ENCODE results near the gene RAPGEF5.

RAPGEF5 gene

GRCh38 chr7:22146961-22147512 lies 209.9 kb downstream of the RAPGEF5 start:
- no peak overlapping the region for H3K4me2 ChIP-seq (ENCODE audit: low read length)
- H3K79me2 ChIP-seq: peaks cover 25% of the 10 kb centered on the region
- no peaks in the 10 kb centered on the region for H3K36me3 ChIP-seq (ENCODE audit: control insufficient read depth, insufficient read depth, low read length)
- no peak overlapping the region for H2AFZ ChIP-seq
- TF ChIP-seq, protein P1, sequence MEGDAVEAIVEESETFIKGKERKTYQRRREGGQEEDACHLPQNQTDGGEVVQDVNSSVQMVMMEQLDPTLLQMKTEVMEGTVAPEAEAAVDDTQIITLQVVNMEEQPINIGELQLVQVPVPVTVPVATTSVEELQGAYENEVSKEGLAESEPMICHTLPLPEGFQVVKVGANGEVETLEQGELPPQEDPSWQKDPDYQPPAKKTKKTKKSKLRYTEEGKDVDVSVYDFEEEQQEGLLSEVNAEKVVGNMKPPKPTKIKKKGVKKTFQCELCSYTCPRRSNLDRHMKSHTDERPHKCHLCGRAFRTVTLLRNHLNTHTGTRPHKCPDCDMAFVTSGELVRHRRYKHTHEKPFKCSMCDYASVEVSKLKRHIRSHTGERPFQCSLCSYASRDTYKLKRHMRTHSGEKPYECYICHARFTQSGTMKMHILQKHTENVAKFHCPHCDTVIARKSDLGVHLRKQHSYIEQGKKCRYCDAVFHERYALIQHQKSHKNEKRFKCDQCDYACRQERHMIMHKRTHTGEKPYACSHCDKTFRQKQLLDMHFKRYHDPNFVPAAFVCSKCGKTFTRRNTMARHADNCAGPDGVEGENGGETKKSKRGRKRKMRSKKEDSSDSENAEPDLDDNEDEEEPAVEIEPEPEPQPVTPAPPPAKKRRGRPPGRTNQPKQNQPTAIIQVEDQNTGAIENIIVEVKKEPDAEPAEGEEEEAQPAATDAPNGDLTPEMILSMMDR (IDR thresholded peaks at IDR 0.05): no peak
- no peak overlapping the region for H3K9ac ChIP-seq
- H3K4me3 ChIP-seq (ENCODE audit: low read depth, low read length): no peak overlapping the region
- peaks cover 74% of the 10 kb centered on the region for H3K4me1 ChIP-seq
- H3K27ac ChIP-seq: peak overlapping the region; percentile 72
- H3K27me3 ChIP-seq (ENCODE audit: control insufficient read depth, insufficient read depth, low read length): no peaks in the 10 kb centered on the region
- H3K9me3 ChIP-seq (ENCODE audit: control insufficient read depth, low read length): no peaks in the 10 kb centered on the region

DNA sequence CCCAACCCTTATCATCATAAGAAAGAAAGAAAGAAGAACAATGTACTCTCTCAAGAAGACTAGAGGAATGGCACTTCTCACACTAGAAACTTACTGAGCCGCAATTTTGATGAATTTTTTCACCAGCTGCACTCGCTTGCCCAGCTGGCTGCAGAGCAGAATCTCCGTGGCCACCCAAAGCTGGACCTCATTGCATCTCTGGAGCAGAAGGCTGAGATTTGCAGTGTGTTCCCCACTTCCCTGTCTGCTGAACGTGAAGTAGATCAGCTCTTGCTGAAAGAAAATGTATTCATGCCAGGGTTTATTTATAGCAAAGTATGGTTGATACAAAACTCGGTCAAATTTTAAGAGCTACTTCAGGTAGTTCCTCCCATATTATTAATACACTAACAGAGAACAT lies 212.0 kb downstream of the RAPGEF5 start:
- H3K4me1 ChIP-seq: peaks cover 78% of the 10 kb centered on the region
- H3K4me3 ChIP-seq (ENCODE audit: low read depth, low read length): no peak overlapping the region
- H3K4me2 ChIP-seq (ENCODE audit: low read length): no peak overlapping the region
- no peaks in the 10 kb centered on the region for H3K36me3 ChIP-seq (ENCODE audit: control insufficient read depth, insufficient read depth, low read length)
- no peak overlapping the region for H2AFZ ChIP-seq
- TF ChIP-seq, protein P1 (IDR thresholded peaks at IDR 0.05): no peak
- no peaks in the 10 kb centered on the region for H3K27me3 ChIP-seq (ENCODE audit: control insufficient read depth, insufficient read depth, low read length)
- H3K79me2 ChIP-seq: peaks cover 26% of the 10 kb centered on the region
- H3K27ac ChIP-seq: peak overlapping the region; percentile 73
- H3K9ac ChIP-seq: no peak overlapping the region
- H3K9me3 ChIP-seq (ENCODE audit: control insufficient read depth, low read length): no peaks in the 10 kb centered on the region

GRCh38 chr7:22143491-22143890 lies 213.5 kb downstream of the RAPGEF5 start:
- no peak overlapping the region for H3K4me3 ChIP-seq (ENCODE audit: low read depth, low read length)
- H3K9me3 ChIP-seq (ENCODE audit: control insufficient read depth, low read length): no peaks in the 10 kb centered on the region
- H3K79me2 ChIP-seq: peaks cover 20% of the 10 kb centered on the region
- H3K27me3 ChIP-seq (ENCODE audit: control insufficient read depth, insufficient read depth, low read length): no peaks in the 10 kb centered on the region
- H3K9ac ChIP-seq: no peak overlapping the region
- H3K4me2 ChIP-seq (ENCODE audit: low read length): no peak overlapping the region
- TF ChIP-seq, protein P1 (IDR thresholded peaks at IDR 0.05): no peak
- peaks cover 74% of the 10 kb centered on the region for H3K4me1 ChIP-seq
- H2AFZ ChIP-seq: no peak overlapping the region
- no peaks in the 10 kb centered on the region for H3K36me3 ChIP-seq (ENCODE audit: control insufficient read depth, insufficient read depth, low read length)
- peak overlapping the region; percentile 73 for H3K27ac ChIP-seq

DNA sequence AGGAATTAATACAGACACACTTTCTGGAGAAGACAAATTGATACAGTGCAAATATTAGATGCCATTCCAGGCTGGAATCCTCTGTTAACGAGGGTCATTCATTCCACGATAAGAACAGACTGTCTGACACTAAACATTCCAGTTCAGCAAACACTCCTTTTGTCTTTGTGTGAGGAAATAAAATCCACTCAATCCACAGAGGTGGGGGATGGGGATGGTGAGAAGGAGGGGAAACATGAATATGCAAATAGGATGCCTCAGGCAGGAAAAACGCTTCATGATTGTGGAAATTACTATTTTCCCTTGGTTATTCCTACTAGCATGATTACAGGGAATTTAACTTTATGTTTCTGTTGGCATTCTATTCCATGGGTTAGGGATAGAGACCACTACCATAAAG lies 214.4 kb downstream of the RAPGEF5 start:
- Histone ChIP-seq H3K36me3 (ENCODE audit: control insufficient read depth, insufficient read depth, low read length) (no peaks in the 10 kb centered on the region), H3K9ac (no peak overlapping the region), H3K79me2 (peaks cover 20% of the 10 kb centered on the region), H3K4me2 (ENCODE audit: low read length) (no peak overlapping the region), H3K4me3 (ENCODE audit: low read depth, low read length) (no peak overlapping the region), H3K4me1 (peaks cover 66% of the 10 kb centered on the region), H3K9me3 (ENCODE audit: control insufficient read depth, low read length) (no peaks in the 10 kb centered on the region), H3K27ac (peak overlapping the region; percentile 73), H2AFZ (no peak overlapping the region), H3K27me3 (ENCODE audit: control insufficient read depth, insufficient read depth, low read length) (no peaks in the 10 kb centered on the region)
- TF ChIP-seq, protein P1 (IDR thresholded peaks at IDR 0.05): no peak

GRCh38 chr7:22141355-22141754 lies 215.6 kb downstream of the RAPGEF5 start:
- no peaks in the 10 kb centered on the region for H3K27me3 ChIP-seq (ENCODE audit: control insufficient read depth, insufficient read depth, low read length)
- peak overlapping the region; percentile 73 for H3K27ac ChIP-seq
- no peak overlapping the region for H3K4me3 ChIP-seq (ENCODE audit: low read depth, low read length)
- H3K9ac ChIP-seq: no peak overlapping the region
- peaks cover 18% of the 10 kb centered on the region for H3K79me2 ChIP-seq
- H3K4me1 ChIP-seq: peaks cover 66% of the 10 kb centered on the region
- H3K4me2 ChIP-seq (ENCODE audit: low read length): no peak overlapping the region
- TF ChIP-seq, protein P1 (IDR thresholded peaks at IDR 0.05): no peak
- no peaks in the 10 kb centered on the region for H3K36me3 ChIP-seq (ENCODE audit: control insufficient read depth, insufficient read depth, low read length)
- no peak overlapping the region for H2AFZ ChIP-seq
- no peaks in the 10 kb centered on the region for H3K9me3 ChIP-seq (ENCODE audit: control insufficient read depth, low read length)

All from parathyroid adenoma (tissue), 2 donors.